Fibroblast of lung (primary cell): Measurements from ENCODE around the gene NHLRC1.

ENCODE experiments used
- CTCF ChIP-seq, 2 donors: IDR thresholded peaks in 1 of 2; conservative IDR thresholded peaks in 1 of 2; 1 replicate in 1 of 2; 2 replicates in 1 of 2; pipeline ENCODE4 v1.5.1; 2011 to 2012; ENCODE audit warnings: low read length in 2 of 2, control low read depth in 1 of 2, inconsistent platforms in 1 of 2, low read depth in 1 of 2, mild to moderate bottlenecking in 1 of 2
- EZH2 ChIP-seq: IDR thresholded peaks from 2 replicates; pipeline ENCODE4 v1.5.1; 2012; ENCODE audit warnings: low read length, control low read depth, mild to moderate bottlenecking; ENCODE audit errors: missing control alignments

- TF ChIP-seq CTCF (conservative IDR thresholded peaks at IDR 0.05 in 1 of 2, IDR thresholded peaks at IDR 0.05 in 1 of 2; ENCODE audit: low read depth in 1 of 2, low read length in 2 of 2) (no peak), EZH2 (no peak)
Observed at GRCh38 chr6:18148304-18149025, 26.0 kb upstream of the NHLRC1 start.
